GM12891 (cell line): Measurements from ENCODE around the gene C11orf65.

Experiments used
- PAX5 ChIP-seq: IDR thresholded peaks from 2 replicates; pipeline ENCODE4 v1.6.1; 2011; ENCODE audit warnings: low read length, moderate library complexity, mild to moderate bottlenecking; ENCODE audit not compliant: insufficient read depth, severe bottlenecking
- POLR2A ChIP-seq: IDR thresholded peaks from 2 replicates; pipeline ENCODE4 v1.6.1; 2011; ENCODE audit warnings: low read depth, low read length, control low read depth
- POLR2AphosphoS5 ChIP-seq: IDR thresholded peaks from 2 replicates; pipeline ENCODE4 v1.6.1; 2011; ENCODE audit warnings: low read depth, low read length, control low read depth
- POU2F2 ChIP-seq: IDR thresholded peaks from 2 replicates; pipeline ENCODE4 v1.6.1; 2011; ENCODE audit warnings: low read depth, mild to moderate bottlenecking, control low read depth, low read length, moderate library complexity
- SPI1 ChIP-seq: IDR thresholded peaks from 2 replicates; pipeline ENCODE4 v1.6.1; 2011; ENCODE audit warnings: low read depth, low read length, control low read depth
- TAF1 ChIP-seq: IDR thresholded peaks from 2 replicates; pipeline ENCODE4 v1.6.1; 2011; ENCODE audit warnings: low read depth, low read length, control low read depth

DNA sequence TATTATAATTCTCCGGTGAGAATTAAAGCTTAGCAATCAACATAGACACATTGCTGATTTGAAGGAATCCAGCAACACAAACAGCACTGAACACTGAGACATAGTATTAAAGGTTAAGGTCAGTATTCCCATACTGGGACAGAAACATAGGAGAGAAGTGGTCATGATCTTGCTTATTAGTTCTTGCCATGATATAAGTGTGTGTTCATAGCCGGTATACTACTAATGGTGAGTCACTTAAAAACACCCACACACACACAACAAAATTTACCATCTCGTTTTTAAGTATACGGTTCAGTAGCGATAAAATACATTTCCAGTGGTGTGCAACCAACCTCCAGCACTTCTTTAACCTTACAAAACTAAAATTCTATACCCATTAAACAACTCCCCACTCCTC, 96.3 kb downstream of the C11orf65 start:
- no peak for TF ChIP-seq POLR2A
- no peak for TF ChIP-seq TAF1
- no peak for TF ChIP-seq POLR2AphosphoS5
- no peak for TF ChIP-seq POU2F2
- no peak for TF ChIP-seq SPI1
- TF ChIP-seq PAX5, result no peak
